ENCODE data around the gene ESRRG. TPM values are rescaled to one million over a fixed set of nuclear protein-coding genes. Genes with fewer than 3 reads are reported as not detected.
"Not testable (repeated sequence)": the region's sequence is repeated elsewhere in the genome, so short reads cannot be mapped to it uniquely, and the experiment has no call there.

Gene ESRRG
- polyA plus RNA-seq, 1 donor: 17.9 TPM

DNA sequence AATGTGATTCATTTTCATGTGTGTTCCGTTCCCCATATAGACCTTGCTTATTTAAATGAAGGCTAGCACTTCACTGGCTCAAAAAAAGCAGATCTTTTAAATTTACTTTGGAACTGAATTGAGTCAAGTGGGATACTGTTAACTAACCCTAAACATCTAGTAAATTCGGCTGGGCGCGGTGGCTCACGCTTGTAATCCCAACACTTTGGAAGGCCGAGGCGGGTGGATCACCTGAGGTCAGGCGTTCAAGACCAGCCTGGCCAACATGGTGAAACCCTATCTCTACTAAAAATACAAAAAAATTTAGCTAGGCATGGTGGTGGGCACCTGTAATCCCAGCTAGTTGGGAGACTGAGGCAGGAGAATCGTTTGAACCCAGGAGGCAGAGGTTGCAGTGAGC, 19.2 kb downstream of the ESRRG start:
- not testable (repeated sequence) for DNase-seq (ENCODE audit: low read depth)

GRCh38 chr1:216702170-216702569, 21.1 kb downstream of the ESRRG start:
- no peak for DNase-seq (ENCODE audit: low read depth)

DNA sequence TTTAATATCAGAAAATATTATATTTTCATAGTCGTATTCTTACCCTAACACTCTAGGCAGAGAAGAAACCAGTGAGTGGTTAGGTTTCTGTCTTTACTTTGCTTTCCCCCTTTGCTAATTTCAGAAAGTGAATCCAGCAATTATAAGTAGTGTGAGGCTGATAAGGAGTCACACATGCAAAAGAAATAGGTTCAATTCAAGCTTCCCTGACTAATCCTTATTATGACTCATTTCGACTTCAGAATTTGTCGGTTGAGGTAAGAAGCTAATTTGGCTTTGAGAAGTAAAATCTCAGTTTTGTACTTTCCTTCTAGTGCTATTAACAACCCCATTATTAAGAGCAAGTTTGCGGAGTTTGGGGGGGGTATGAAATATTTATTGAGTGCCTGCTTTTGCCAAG, 22.4 kb downstream of the ESRRG start:
- DNase-seq (ENCODE audit: low read depth): no peak

GRCh38 chr1:216691710-216692109, 31.5 kb downstream of the ESRRG start:
- no peak for DNase-seq (ENCODE audit: low read depth)

GRCh38 chr1:216690603-216691002, 32.6 kb downstream of the ESRRG start:
- DNase-seq (ENCODE audit: low read depth): no peak

DNA sequence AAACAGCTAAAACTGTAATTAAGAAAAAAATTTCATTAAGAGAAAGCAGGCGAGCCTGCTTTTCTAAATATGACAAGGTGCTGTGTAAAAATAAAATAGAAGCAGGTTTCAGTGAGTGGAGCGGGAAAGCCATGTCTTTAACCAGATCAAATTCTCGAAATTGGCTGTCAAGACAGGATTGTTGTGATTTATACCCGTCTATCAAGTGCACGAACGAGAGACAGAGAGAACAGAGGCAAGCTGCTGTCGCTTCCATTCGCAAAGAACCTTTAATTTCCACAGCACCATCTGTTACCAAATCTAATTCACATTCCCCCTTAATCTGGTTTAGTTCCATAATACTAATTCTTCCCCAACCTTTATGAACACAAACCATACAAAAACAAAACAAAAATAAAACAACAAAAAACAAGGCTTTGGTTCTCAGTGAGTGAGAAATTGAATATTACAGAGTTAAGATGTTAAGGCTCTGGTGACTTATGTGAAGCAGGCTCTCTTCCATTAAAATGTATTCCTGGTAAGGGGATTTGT, 35.0 kb downstream of the ESRRG start:
- DNase-seq (ENCODE audit: low read depth): no peak

- DNase-seq (ENCODE audit: low read depth): no peak
Measured at GRCh38 chr1:216686860-216687766, 36.1 kb downstream of the ESRRG start.

DNA sequence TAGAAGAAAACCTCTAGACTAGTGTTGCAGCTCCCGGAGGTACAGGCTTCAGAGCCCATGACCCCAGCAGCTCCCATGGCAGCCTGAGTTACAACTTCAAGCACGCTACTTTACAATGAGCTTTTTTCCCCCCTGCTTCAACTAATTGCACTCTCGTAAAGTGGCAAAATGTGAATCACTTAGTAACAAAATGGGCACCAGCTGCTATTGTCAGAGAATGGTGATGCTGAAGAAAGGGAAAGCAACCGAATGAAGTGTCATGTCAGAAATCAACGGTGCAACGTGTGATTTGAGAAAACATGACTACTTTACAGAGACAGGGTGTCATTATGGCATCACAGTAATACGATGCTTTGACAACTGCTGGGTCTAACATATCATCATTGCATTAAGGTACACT, 40.5 kb downstream of the ESRRG start:
- DNase-seq (ENCODE audit: low read depth): no peak

- DNase-seq (ENCODE audit: low read depth): no peak
Measured at GRCh38 chr1:216679108-216679507, 44.1 kb downstream of the ESRRG start.

- no peak for DNase-seq (ENCODE audit: low read depth)
Measured at GRCh38 chr1:216670118-216670883, 52.9 kb downstream of the ESRRG start.

- DNase-seq (ENCODE audit: low read depth): no peak
Measured at GRCh38 chr1:216666441-216666840, 56.8 kb downstream of the ESRRG start.

GRCh38 chr1:216665856-216666255, 57.4 kb downstream of the ESRRG start:
- no peak for DNase-seq (ENCODE audit: low read depth)

GRCh38 chr1:216665406-216665805, 57.8 kb downstream of the ESRRG start:
- DNase-seq (ENCODE audit: low read depth): no peak

DNA sequence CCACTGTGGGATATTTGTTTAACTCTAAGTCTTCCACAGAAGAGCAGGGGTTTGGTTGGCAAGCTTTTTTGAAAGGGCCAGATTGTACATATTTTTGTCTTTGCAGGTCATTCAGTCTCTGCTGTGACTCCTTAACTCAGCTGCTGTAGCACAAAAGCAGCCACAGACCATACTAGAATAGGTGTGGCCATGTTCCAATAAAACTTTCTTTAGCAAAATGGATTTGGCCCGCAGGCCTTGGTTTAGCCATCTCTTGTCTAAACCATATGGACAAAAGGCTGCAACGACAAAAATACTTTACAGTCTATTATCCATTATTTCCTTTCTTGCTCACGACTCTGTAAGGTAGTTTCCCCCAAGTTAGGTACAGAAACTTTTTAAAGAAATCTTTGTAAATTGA, 60.5 kb downstream of the ESRRG start:
- no peak for DNase-seq (ENCODE audit: low read depth)

DNA sequence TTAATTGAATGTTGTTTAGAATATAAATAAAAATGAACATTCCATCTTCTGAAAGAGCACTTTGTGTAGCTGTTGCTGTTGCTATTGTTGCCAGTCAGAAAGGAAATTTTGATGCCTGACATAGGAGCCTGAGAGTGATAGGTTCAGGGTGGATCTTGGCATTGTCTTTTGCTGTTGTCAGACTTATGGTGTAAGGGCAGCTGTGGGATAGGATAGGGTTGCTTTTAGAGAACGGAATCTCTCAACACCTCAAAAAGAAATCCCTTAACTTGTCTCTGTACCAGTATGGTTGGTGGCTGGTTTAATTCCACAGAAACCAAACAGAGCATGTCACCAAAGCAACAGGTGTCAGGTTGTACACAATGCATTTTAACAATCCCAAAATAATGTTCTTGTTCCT, 62.7 kb downstream of the ESRRG start:
- DNase-seq (ENCODE audit: low read depth): no peak

- DNase-seq (ENCODE audit: low read depth): no peak
Measured at GRCh38 chr1:216653001-216653400, 70.2 kb downstream of the ESRRG start.

DNA sequence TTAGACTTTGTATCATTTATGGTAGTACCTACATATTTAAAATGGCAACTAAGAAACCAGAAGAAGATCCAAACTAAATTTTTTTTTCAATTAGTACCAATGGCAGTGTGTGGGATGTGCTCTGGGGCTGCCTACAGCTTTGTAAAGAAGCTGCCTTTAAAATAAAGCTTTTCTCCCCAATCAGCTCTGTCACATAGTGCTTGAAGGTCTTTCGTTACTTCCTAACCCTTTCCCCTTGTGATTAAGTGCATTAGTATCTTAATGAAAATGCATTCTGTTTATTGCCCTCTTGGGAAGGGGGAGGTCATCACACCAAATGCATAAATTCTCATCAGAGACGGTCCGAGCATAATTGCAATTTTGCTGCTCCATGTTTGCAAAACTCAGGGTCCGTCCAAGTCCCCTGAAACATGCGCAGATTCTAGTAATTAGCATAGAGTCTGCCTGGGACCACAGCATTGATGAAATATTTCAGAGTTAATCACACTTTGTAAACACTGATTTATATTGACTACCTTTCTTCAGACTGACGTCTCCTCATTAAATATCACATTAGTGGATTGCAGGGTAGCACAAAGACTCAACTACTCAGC, 71.3 kb downstream of the ESRRG start:
- DNase-seq (ENCODE audit: low read depth): no peak

DNA sequence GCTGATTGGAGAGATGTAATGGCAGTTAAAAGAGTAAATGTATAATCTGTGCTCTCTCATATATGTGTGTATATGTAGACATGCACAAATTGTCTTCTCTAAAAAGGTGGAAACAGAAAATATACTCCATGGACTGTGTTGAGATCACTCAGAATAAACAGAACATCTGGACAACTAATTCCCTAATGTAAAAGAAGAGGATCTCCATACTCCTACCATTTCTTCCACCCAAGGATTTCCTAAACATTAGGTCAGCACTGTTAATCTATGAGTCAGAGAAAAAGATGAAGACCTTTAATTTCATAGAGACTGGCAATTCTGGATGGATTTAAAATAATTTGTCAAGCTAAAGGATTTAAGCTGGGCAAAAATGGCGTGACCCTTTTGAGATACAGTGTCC, 80.1 kb downstream of the ESRRG start:
- DNase-seq (ENCODE audit: low read depth): no peak

DNA sequence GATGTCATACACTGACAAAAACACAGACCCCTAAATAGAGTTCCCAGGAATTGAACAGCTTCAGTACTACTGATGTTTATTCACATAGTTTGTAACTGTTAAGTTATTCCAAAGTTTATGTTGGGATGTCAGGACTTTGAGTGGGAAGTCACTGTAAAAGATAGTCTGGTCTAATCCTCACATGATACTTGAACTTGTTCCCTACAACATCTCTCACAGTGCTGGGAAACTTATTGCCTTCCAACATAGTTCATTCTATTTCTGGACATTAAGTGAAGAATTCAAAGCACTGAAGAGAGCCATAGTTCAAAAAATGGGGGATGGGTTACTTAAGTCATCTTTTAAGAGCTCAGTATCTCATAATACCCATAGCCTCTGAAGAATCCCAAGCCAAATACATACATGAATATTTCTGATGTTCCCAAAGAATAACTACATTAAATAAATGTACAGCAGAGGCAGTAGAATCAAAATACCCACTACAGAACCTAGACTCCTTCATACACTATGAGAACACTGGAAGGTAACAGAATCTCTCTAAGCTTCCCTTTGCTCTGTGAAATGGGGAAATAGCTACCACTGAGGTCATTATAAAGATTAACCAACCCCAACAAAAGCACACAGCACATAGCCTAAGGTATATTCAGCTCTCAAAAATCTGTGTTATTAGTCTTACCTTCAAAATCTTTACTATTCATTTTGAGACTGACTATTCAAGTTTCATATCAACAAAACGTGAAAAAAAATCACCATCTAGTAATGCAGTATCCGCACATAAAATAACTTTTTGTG, 81.4 kb downstream of the ESRRG start:
- no peak for DNase-seq (ENCODE audit: low read depth)

DNA sequence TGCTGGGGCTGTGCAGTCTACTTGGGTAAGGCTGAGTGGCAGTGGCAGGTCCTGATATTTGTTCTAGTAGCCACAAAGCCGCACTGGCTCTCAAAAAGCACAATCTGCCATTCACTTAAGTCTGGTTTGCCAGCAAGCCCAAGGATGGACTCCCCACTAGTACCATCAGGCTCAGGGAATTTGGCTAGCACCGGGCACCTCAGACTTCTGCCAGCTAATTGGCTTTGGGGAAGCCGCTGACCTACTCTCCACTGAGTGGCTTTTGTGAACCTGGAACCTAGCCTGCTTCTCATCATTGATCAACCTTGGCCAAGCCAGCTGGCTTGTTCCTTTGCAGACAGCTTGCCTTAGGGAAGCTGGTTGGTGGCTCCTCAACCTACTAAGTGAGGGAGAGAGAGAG, 83.1 kb downstream of the ESRRG start:
- DNase-seq (ENCODE audit: low read depth): no peak

DNA sequence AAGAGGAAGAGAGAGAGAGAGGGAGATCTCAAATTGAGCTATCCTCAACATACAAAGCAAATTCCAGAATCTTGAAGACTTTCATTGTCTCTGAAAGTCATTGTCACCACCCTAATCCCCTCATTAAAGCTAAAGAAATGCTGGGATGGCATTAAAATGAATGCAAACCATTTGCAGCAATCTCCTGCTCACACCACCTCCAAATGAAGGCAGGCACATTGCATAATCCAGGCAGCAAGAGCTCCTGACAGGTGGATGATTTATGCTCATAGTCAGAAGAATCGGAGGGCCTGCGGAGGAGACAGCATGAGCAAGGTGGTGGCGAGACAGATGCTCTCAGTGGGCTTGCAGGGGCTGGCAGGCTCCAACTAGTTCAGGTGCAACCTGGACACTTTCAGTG, 90.2 kb downstream of the ESRRG start:
- no peak for DNase-seq (ENCODE audit: low read depth)

DNA sequence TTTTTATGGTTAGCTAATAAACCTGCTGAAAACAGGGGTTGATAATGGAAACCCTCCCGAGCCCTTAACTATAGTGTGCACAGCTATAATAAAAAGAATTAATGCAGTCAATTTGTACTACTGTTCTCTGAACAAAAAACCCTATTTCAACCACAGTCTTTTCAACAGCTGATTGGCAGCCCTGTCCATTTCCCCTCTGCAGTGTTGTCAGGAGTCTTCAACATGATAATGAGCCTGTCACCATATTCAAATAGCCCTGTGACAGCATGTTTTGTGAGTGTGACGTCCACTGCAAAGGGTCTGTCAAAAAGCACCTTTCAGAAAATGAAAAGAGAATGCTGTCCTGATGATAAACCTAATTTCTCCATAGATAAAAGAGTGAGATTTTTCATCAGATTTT, 92.7 kb downstream of the ESRRG start:
- no peak for DNase-seq (ENCODE audit: low read depth)
